MV-4-11 (cell line): ENCODE data around the gene CAGE1.

Experiments
- DNase-seq: peaks from one replicate; lab custom pipeline; 2025; lab: John Stamatoyannopoulos, UW

Gene CAGE1

DNA sequence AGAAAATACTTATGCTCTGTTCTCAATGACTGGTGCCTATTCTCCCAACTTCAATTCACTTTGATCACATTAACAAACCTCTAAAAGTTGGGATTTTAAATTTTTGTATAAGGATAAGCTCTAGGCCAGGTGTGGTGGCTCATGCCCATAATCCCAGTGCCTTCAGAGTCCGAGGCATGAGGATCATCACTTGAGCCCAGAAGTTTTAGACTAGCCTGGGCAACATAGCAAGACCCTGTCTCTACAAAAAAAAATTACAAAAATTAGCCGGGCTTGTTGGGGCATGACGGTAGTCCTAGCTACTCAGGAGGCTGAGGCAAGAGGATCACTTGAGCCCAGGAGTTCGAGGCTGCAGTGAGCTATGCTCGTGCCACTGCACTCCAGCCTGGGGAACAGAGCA lies 80.5 kb downstream of the CAGE1 start:
- no peak for DNase-seq

DNA sequence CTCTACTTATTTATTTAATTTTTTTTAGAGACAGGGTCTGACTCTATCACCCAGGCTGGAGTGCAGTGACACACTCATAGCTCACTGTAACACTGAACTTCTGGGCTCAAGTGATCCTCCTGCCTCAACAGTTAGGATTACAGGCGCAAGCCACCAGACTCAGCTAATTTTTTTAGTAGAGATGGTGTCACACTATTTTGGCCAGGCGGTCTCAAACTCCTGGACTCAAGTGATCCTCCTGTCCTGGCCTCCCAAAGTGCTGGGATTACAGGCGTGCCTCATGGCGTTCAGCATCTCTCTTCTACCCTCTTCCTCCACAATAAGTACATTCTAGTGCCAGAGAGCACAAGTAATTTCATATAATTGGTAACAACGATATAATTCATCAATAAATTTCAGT lies 82.0 kb downstream of the CAGE1 start:
- DNase-seq: no peak

DNA sequence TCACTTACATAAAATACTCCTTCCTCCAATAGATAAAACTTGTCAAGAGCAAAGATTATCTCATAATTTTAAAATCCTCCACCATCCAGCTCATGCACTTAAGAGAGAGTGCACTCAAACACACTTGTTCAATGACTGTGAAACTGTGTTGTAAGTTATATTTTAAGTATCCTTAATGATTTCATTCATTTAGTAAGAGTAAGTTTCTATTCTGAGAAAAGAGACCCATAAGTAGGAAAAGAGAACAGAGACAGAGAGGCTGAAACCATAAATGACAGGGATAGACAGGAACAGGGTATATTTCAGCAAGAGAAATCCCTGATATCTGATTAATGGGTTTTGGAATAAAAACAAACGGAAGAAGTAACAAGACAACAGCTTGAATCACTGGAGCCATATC lies 84.7 kb downstream of the CAGE1 start:
- no peak for DNase-seq

DNA sequence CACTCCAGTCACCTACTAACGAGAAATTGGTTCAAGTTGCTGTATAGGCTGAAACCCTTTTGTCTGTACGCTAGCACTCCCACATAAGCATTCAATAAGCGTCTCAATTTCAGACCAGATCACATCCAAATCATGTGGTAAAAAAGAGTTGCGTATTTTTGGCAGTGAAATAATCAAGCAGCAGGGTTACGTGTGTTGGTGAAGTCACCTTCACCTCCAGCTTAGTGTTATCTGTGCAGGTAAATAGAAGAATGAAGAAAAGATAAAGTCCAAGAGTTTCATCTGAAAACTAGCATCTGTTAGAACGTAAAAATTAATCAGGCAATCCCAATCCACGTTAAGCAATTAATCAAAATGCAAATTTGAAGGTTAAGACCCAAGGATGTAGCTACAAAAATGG lies 87.8 kb downstream of the CAGE1 start:
- no peak for DNase-seq

DNA sequence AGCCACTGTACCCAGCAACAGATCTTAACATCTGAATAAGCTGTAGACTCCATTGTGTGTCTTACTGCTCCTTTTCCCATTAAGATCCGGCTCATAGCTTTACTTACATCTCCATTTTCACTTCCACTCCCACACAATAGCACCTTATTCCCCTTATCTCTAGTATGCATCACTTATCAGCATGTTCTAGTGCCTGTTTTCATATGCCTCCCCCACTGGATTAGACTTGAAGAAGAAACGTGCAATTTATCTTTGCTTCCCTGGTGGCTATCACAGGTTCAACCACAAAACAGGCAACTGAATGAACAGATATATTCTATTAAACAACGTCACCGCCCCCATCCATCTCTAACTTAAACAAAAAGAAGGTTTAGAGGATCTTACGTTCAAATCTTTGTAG lies 88.6 kb downstream of the CAGE1 start:
- DNase-seq: no peak

DNA sequence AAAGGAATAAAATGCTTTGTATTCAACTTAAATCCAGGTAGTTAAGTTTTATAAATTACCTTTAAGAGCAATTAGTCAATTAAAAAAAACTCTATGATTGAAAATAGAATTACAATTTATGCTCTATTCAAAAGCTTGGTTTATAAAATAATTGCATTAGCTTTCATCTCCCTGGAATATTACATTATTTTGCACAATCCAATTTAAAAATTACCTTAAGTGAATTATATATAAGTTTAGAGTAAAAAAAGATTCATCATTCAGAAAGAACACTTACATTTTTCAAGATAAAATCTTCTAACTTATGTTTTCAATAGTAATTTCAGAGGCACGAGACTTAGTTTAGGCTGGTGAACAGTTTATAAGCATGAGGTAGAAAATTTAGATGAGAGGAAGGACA lies 91.4 kb downstream of the CAGE1 start:
- no peak for DNase-seq

DNA sequence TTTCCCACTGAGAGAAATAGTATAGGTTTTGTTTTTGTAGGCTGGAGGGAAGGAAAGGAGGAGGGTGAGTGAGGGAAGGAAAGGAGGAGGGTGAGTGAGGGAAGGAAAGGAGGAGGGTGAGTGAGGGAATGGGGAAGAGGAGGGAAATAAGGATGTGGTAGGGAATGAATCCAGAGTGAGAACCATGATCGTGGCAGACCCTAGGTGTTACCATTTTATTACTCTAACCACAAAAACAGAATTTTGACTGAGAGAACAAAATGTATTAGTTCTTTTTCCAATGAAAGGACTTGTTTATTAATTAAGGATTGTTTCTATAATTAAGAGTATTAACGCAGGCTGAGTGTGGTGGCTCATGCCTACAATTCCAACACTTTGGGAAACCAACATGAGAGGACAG lies 92.9 kb downstream of the CAGE1 start:
- DNase-seq: no peak

DNA sequence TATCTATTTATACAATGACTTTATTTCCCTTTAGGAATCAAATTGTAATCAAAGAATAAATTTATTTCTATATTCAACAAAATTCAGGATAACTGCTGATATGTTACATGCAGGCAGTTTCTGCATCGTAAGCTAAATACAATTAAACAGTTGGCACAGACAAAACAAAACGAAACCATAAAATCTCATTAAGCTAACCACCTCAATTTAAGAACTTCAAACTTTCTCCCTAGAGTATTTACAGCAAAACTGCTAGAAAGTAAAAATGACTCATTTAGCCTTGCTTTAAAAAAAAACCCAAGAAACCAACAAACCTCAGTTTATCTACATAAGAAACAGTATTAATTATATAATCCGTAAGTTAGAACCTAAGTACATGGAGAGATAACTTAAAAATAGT lies 93.6 kb downstream of the CAGE1 start:
- DNase-seq: no peak

DNA sequence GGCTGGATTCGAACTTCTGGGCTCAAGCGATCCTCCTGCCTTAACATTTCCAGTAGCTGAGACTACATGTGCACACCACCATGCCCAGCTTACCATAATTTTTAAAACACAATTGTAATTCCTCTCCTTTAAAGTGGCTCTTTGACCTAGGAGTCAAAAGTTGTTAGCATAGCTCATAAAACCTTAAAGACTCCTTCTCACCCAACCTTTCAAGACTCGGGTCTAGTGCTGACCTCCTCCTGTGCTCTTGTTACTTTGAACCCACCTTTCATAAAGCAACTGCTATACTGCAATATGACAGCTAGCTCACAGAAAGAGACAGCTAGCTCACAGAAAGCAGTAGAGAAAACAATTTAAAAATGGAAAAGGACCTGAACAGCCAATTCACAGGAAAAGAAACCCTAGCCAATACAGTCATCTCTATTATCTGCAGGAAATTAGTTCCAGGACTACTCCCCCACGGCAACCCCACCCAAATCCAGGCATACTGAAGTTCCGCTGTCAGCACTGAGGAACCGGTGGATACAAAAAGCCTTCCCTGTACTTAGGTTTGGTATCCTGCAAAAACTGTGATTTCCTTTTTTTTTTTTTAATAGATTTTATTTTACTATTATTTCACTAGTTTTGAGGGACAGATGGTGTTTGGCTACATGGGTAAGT lies 96.8 kb downstream of the CAGE1 start:
- no peak for DNase-seq

DNA sequence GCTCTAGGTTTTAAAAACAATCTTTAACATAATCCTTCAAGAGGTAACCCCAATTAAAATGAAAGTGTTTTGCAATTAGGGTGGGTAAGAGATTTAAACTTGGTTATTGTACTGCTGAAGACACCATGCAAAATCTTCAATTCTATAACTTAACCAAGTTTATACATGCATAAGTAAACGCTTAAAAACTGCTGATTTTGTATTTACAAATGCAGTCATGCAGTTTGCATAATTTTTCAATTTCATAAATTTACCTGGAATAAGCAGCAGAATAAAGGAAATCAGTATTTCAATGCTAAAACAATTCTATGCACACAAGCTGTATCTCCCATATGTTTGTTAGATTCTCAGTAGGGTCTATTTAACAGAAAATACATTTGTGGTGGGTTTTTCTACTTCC lies 99.5 kb downstream of the CAGE1 start:
- no peak for DNase-seq

DNA sequence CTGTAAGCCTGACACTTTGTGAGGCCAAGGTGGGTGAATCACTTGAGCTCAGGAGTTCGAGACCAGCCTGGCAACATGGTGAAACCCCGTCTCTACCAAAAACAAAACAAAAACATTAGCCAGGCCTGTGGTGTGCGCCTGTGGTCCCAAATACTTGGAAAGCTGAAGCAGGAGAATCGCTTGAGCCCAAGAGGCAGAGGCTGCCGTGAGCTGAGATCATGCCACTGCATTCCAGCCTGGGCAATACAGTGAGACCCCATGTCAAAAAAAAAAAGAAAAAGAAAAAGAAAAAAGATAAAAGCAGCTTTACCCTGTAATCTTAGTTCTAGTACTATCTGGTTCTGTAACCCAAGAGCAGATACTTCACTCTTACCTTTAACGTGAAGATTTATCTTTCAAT lies 104.1 kb downstream of the CAGE1 start:
- no peak for DNase-seq

DNA sequence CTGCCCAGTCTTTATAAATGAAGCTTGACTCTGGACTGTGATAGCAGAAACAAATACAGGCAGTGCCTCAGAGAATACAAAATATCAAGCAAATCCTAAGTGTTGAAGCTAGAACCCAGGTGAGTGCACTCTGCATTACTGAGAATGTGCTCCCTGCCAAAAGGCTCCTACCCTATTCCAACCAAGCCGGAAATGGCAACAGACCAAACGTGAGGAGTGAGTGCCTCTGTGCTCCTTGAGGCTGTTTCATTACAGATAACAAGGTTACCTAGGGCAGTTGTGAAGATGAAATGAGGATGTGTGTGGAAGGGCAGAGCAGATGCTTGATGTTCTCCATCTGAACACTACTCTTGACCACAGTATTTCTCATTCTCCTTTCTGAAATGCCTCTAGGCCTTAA lies 105.9 kb downstream of the CAGE1 start:
- peak; percentile 4 for DNase-seq

DNA sequence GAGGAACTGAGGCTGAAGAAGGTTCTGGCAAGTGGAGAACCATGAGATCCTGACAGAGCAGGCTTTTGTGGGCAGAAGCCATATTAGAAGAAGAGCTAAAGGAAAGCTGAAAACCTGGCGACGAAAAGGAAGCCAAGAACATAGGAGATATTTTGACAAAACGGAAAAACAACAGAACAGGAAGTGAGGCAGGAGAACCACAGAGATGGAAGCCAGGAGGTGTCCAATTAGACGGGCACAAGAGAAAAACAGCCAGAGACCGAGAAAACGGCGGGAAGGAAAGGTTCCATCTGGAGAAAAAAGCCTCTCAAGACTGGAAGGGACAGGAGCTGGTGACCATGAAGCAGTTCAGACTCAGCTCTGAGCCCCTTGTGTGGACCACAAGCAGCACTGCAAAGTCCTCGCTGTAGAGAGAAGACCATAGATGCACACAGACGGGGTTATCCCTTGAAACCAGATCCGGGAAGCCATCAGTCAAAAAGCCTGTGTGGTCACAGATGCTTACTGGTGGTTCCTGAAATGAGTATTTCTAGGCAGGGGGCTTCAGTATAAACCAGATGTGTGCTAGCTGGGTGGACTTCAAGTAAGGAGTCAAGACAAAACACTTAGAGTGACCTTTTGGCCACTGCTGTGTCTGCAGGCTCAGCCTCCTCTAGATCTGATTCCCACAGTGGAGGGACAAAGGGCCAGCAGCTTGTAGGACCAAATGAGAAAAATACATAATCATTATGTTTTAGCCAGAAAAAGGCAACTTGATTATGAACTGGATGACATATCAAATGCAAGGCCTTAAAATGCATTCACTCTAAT lies 107.2 kb downstream of the CAGE1 start:
- peak; percentile 38 for DNase-seq
